Thoracic aorta endothelial cell (primary cell): Measurements from ENCODE around the gene BAG1. TPM values are rescaled to one million over a fixed set of nuclear protein-coding genes. Genes with fewer than 3 reads are reported as not detected.

Experiments
- total RNA-seq: library from RNA; depleted of rRNA; stranded (reverse); fragments of >200 nt; gene quantifications from 2 replicates; pipeline ENCODE4 v1.2.3, GENCODE V29; 2012

BAG1 gene
- 57.5 and 58.1 TPM in 2 replicates for total RNA-seq

DNA sequence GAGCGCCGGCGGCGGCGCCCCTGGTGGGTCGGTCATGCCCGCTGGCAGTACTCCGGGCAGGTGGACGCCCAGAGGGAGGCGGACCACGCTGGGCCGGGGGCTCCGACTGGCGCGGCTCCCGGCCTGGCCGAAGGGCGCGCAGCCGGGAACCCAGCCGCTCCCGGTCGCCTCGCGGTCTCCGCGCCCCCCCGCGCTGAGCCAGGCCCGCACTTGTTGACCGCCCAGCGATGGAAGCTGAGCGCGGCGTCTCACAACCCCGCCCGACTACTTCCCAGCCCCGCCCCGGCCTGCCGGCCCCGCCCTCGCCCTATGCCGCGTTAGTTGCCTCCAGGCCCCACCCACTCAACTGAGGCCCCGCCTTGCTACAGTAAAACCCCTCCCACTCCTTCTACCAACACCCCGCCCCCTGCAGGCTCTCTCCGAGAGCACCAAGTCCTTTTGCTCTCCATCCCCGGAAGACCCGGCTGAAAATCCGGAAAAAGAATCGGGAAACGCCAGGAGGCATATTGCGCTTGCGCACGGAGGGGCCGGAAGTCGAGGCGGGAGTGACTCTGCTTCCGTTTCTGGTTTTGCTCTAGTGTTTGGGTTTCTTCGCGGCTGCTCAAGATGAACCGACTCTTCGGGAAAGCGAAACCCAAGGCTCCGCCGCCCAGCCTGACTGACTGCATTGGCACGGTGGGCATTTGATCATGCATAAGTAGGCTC is at the start of gene BAG1, which contains the start of gene CHMP5:
Gene BAG1, minus strand, starts transcription at position 236 of the 705 bp plus-strand sequence.
Gene CHMP5, plus strand, starts transcription at position 577 of the 705 bp plus-strand sequence. Its CDS starts 30 bp downstream, at position 607.

DNA sequence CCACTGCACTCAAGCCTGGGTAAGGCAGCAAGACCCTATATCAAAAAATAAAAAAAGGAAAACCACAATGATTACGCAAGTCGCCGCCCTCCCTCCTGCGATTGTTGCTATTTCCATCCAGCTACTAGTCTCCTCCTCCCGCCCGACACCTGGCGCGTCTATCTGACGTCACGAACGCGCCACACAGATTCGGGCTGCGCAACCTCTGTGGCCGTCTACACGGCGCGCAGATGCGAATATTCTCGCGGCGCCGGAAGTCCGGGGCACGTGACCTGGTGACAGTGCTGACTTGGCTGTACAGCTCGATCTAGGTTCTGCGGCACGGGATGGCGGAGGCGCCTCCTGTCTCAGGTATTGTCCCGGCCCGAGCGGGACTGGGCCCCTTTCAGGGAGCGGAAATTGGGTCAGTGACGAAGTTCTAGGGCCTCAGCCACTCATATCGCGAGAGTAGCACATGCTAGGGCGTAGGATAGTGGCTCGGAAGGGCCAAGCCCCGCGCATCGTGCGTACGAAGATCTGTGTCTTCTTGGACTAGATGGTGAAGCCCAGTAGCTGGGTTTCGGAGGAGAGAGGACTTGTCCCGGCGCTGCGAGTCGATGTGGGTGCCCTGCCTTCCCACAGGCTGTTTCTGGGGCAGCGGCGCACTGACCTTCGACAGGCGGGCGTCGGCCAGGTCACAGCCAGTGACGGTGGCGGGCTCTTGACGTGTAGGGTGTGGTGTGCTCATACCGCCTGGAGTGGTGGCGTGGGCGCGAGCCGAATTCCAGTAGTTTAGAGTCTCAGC is 25.9 kb upstream of the BAG1 start, which contains the start of gene NFX1:
Gene NFX1, plus strand, starts transcription at position 270 of the 784 bp plus-strand sequence. Its CDS starts 57 bp downstream, at position 327.

DNA sequence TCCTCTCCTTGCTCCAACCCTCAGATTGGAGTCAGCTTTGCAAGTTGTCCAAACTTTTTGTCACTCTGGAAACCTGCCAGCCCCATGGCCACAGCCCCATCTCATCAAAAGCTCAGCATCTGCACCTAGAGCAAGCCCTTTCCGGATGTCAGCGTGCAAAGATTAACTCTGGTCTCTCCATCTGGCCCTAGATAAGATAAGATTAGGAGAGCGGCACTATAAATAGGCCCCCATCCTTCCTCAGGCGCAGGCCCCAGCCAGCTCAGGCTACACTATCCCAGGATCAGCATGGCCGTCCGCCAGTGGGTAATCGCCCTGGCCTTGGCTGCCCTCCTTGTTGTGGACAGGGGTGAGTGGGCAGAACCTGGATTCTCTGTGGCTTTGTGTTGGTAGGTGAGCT is 24.6 kb downstream of the BAG1 start, which contains the start of gene SPINK4:
Gene SPINK4, plus strand, starts transcription at position 247 of the 400 bp plus-strand sequence. Its CDS starts 42 bp downstream, at position 289.

Other genes with a start within 250 kb of the BAG1 start
- gene DNAJA1, start 239.4 kb downstream of the BAG1 start, total RNA-seq = 154 and 165 TPM in 2 replicates
- gene SMU1, start 188.0 kb downstream of the BAG1 start, total RNA-seq = 31.0 and 33.3 TPM in 2 replicates
- gene B4GALT1, start 97.4 kb downstream of the BAG1 start, total RNA-seq = 35.2 and 39.3 TPM in 2 replicates
- not detected in 2 replicates for gene SPINK4, start 24.5 kb downstream of the BAG1 start, total RNA-seq
- 73.2 and 77.4 TPM in 2 replicates for gene CHMP5, start 341 bp upstream of the BAG1 start, total RNA-seq
- 24.6 and 27.1 TPM in 2 replicates for gene NFX1, start 25.8 kb upstream of the BAG1 start, total RNA-seq
- gene AQP7, start 137.9 kb upstream of the BAG1 start, total RNA-seq = 0.13 TPM in 1 of 2 replicates, not detected in the other
- gene AQP3, start 182.9 kb upstream of the BAG1 start, total RNA-seq = 0.36 TPM in 1 of 2 replicates, not detected in the other
- 35.2 and 35.7 TPM in 2 replicates for gene NOL6, start 209.2 kb upstream of the BAG1 start, total RNA-seq